Common myeloid progenitor, CD34-positive (primary cell): ENCODE data around the gene ACSS2.

Experiments used
- CTCF ChIA-PET: fragments of 350-600 bp; sonication (Branson Sonifier 250); formaldehyde crosslinking; loops from one replicate; lab custom pipeline; 2021; ENCODE audit warnings: antibody characterized with exemption; lab: Charles Lee
- POLR2A ChIA-PET: fragments of 350-600 bp; sonication (Branson Sonifier 250); formaldehyde crosslinking; loops from one replicate; lab custom pipeline; 2021; ENCODE audit warnings: antibody characterized with exemption; lab: Charles Lee
- DNase-seq, 3 donors: peaks; one replicate each; pipeline versions ENCODE4 v3.0.0 to v3.0.0-alpha.2; 2013
- H3K27ac ChIP-seq, 2 experiments: 1 replicate in 1 of 2; 2 replicates in 1 of 2; pipeline ENCODE4 v1.7.0; 2013; ENCODE audit warnings: inconsistent platforms in 2 of 2, low read length in 2 of 2, mild to moderate bottlenecking in 2 of 2, low read depth in 1 of 2, moderate library complexity in 1 of 2; ENCODE audit not compliant: severe bottlenecking in 2 of 2, insufficient read depth in 1 of 2, poor library complexity in 1 of 2
- H3K27me3 ChIP-seq, 5 experiments: replicated peaks in 2 of 5; 1 replicate in 3 of 5; 2 replicates in 2 of 5; pipeline versions ENCODE4 v1.6.1 to v1.7.0; 2013; ENCODE audit warnings: low read length in 4 of 5, mild to moderate bottlenecking in 2 of 5, moderate library complexity in 2 of 5, inconsistent platforms in 1 of 5; ENCODE audit not compliant: insufficient read depth in 5 of 5, control insufficient read depth in 4 of 5
- H3K36me3 ChIP-seq, 4 experiments: 1 replicate in 2 of 4; 2 replicates in 2 of 4; pipeline versions ENCODE4 v1.6.1 to v1.7.0; 2013; ENCODE audit warnings: low read length in 3 of 4, control low read depth in 1 of 4, mild to moderate bottlenecking in 1 of 4; ENCODE audit not compliant: control insufficient read depth in 4 of 4, insufficient read depth in 4 of 4
- H3K4me1 ChIP-seq, 4 experiments: 1 replicate in 3 of 4; 2 replicates in 1 of 4; pipeline versions ENCODE4 v1.6.1 to v1.7.1; 2013; ENCODE audit warnings: low read length in 3 of 4, mild to moderate bottlenecking in 3 of 4, control low read depth in 1 of 4, inconsistent platforms in 1 of 4, moderate library complexity in 1 of 4; ENCODE audit not compliant: control insufficient read depth in 4 of 4, insufficient read depth in 4 of 4; ENCODE audit errors: control extremely low read depth in 1 of 4
- H3K4me3 ChIP-seq, 7 experiments: 1 replicate in 4 of 7; 2 replicates in 3 of 7; pipeline versions ENCODE4 v1.5.1 to v1.7.0; 2013; ENCODE audit warnings: mild to moderate bottlenecking in 7 of 7, low read length in 6 of 7, moderate library complexity in 6 of 7, inconsistent platforms in 2 of 7, low read depth in 2 of 7, control low read depth in 1 of 7; ENCODE audit not compliant: insufficient read depth in 4 of 7, control insufficient read depth in 1 of 7; ENCODE audit errors: extremely low read depth in 1 of 7
- H3K9me3 ChIP-seq, 5 experiments: 1 replicate in 4 of 5; 2 replicates in 1 of 5; pipeline versions ENCODE4 v1.6.1 to v1.7.1; 2013; ENCODE audit warnings: low read length in 4 of 5, mild to moderate bottlenecking in 2 of 5, inconsistent platforms in 1 of 5, low read depth in 1 of 5, moderate library complexity in 1 of 5; ENCODE audit not compliant: control insufficient read depth in 4 of 5, insufficient read depth in 2 of 5; ENCODE audit errors: control extremely low read depth in 1 of 5
- WGBS: methylation state at CpG from one replicate; pipeline ENCODE4 v1.1.5; 2013; ENCODE audit not compliant: insufficient coverage; 5-methylcytosine and 5-hydroxymethylcytosine counted together

Gene ACSS2

GRCh38 chr20:34883087-34883688 is 6.8 kb downstream of the ACSS2 start:
- ChIA-PET CTCF (interaction anchor here (0.7 to 1.4 kb wide), 3 partner anchors 10 to 51 kb away, joined by 3 read pairs; partner anchors contain the start of gene GGT7), POLR2A (no interaction called here)
- H3K9me3 ChIP-seq: no peaks in the 10 kb centered on the region
- H3K4me1 ChIP-seq: no peaks in the 10 kb centered on the region
- no peak overlapping the region for H3K27ac ChIP-seq
- H3K4me3 ChIP-seq: no peak overlapping the region
- DNase-seq: no peak
- peaks cover 3 to 42% (median 16%) of the 10 kb centered on the region in 4 experiments for H3K36me3 ChIP-seq
- no peaks in the 10 kb centered on the region for H3K27me3 ChIP-seq

GRCh38 chr20:34883809-34884208 is 7.4 kb downstream of the ACSS2 start:
- H3K4me3 ChIP-seq: no peak overlapping the region
- H3K27ac ChIP-seq: no peak overlapping the region
- peaks cover 3 to 42% (median 16%) of the 10 kb centered on the region in 4 experiments for H3K36me3 ChIP-seq
- H3K4me1 ChIP-seq: peaks cover 0 to 4% (median 3%) of the 10 kb centered on the region in 4 experiments
- no peaks in the 10 kb centered on the region for H3K27me3 ChIP-seq
- POLR2A ChIA-PET: interaction anchor here (1.0 kb wide), 1 partner anchor 8 kb away, joined by 3 read pairs; the partner anchor contains the start of gene ACSS2
- WGBS: 100% methylated on average over 2 of the region's 4 CpGs
- CTCF ChIA-PET: interaction anchor here (1.3 to 1.4 kb wide), 2 partner anchors 19 to 50 kb away, joined by 3 read pairs; no protein-coding TSS in a partner anchor
- H3K9me3 ChIP-seq: no peaks in the 10 kb centered on the region
- no peak for DNase-seq

GRCh38 chr20:34884260-34884659 is 7.8 kb downstream of the ACSS2 start:
- Histone ChIP-seq H3K27me3 (no peaks in the 10 kb centered on the region), H3K9me3 (no peaks in the 10 kb centered on the region), H3K4me3 (no peak overlapping the region), H3K4me1 (peaks cover 0 to 4% (median 3%) of the 10 kb centered on the region in 4 experiments), H3K27ac (no peak overlapping the region), H3K36me3 (peaks cover 3 to 42% (median 16%) of the 10 kb centered on the region in 4 experiments)
- ChIA-PET CTCF (interaction anchor here (1.3 to 1.4 kb wide), 2 partner anchors 19 to 50 kb away, joined by 3 read pairs; no protein-coding TSS in a partner anchor), POLR2A (interaction anchor here (1.0 kb wide), 1 partner anchor 8 kb away, joined by 3 read pairs; the partner anchor contains the start of gene ACSS2)
- DNase-seq: no peak
- WGBS: no CpG with 5 or more reads among the region's 1 CpG

- Histone ChIP-seq H3K4me3 (no peak overlapping the region), H3K9me3 (no peaks in the 10 kb centered on the region), H3K4me1 (peaks cover 0 to 11% (median 3%) of the 10 kb centered on the region in 4 experiments), H3K27me3 (no peaks in the 10 kb centered on the region), H3K36me3 (peaks cover 3 to 48% (median 16%) of the 10 kb centered on the region in 4 experiments), H3K27ac (no peak overlapping the region)
- CTCF ChIA-PET: no interaction called here
- DNase-seq: no peak
- WGBS: no CpG with 5 or more reads among the region's 3 CpGs
- POLR2A ChIA-PET: interaction anchor here (0.9 kb wide), 1 partner anchor 10 kb away, joined by 4 read pairs; the partner anchor contains the start of gene ACSS2
Observed at GRCh38 chr20:34886122-34886521, 9.7 kb downstream of the ACSS2 start.

GRCh38 chr20:34887023-34887422 is 10.6 kb downstream of the ACSS2 start:
- ChIA-PET CTCF (no interaction called here), POLR2A (interaction anchor here (0.9 kb wide), 1 partner anchor 11 kb away, joined by 4 read pairs; the partner anchor contains the start of gene ACSS2)
- Histone ChIP-seq H3K4me1 (peaks cover 0 to 19% (median 5%) of the 10 kb centered on the region in 4 experiments), H3K9me3 (no peaks in the 10 kb centered on the region), H3K36me3 (peaks cover 3 to 46% (median 16%) of the 10 kb centered on the region in 4 experiments), H3K4me3 (no peak overlapping the region), H3K27ac (no peak overlapping the region), H3K27me3 (no peaks in the 10 kb centered on the region)
- DNase-seq: no peak
- WGBS: 80% methylated on average over 1 of the region's 3 CpGs

GRCh38 chr20:34888468-34888867 is 12.1 kb downstream of the ACSS2 start:
- ChIA-PET CTCF (interaction anchor here (0.6 to 1.0 kb wide), 4 partner anchors 14 to 97 kb away, joined by 3 to 4 read pairs (median 3); no protein-coding TSS in a partner anchor), POLR2A (no interaction called here)
- peak in 2 of 3 donors; percentile 25 to 37 for DNase-seq
- H3K9me3 ChIP-seq: no peaks in the 10 kb centered on the region
- peaks cover 2 to 19% (median 5%) of the 10 kb centered on the region in 4 experiments for H3K4me1 ChIP-seq
- H3K27ac ChIP-seq: no peak overlapping the region
- peaks cover 3 to 35% (median 12%) of the 10 kb centered on the region in 4 experiments for H3K36me3 ChIP-seq
- WGBS: 8% methylated on average over 1 of the region's 1 CpG
- no peak overlapping the region for H3K4me3 ChIP-seq
- no peaks in the 10 kb centered on the region for H3K27me3 ChIP-seq
